Jurkat, Clone E6-1 (cell line): ENCODE measurements around the gene PTGER3. TPM values are rescaled to one million over a fixed set of nuclear protein-coding genes. Genes with fewer than 3 reads are reported as not detected.

Experiments
- DNase-seq: peaks from one replicate; pipeline ENCODE4 v3.0.0-alpha.2; 2011; ENCODE audit warnings: low read depth, low spot score
- H3K4me3 ChIP-seq: 2 replicates; pipeline ENCODE4 v1.5.1; 2011; ENCODE audit warnings: mild to moderate bottlenecking, low read length, control low read depth, moderate library complexity
- polyA plus RNA-seq: library from polyadenylated mRNA; unstranded; fragments of >200 nt; gene quantifications from one replicate; pipeline ENCODE4 v1.2.1, GENCODE V29; 2012; ENCODE audit warnings: missing spikeins; ENCODE audit not compliant: insufficient read length, insufficient read depth

PTGER3 gene
- polyA plus RNA-seq: 0.41 TPM

DNA sequence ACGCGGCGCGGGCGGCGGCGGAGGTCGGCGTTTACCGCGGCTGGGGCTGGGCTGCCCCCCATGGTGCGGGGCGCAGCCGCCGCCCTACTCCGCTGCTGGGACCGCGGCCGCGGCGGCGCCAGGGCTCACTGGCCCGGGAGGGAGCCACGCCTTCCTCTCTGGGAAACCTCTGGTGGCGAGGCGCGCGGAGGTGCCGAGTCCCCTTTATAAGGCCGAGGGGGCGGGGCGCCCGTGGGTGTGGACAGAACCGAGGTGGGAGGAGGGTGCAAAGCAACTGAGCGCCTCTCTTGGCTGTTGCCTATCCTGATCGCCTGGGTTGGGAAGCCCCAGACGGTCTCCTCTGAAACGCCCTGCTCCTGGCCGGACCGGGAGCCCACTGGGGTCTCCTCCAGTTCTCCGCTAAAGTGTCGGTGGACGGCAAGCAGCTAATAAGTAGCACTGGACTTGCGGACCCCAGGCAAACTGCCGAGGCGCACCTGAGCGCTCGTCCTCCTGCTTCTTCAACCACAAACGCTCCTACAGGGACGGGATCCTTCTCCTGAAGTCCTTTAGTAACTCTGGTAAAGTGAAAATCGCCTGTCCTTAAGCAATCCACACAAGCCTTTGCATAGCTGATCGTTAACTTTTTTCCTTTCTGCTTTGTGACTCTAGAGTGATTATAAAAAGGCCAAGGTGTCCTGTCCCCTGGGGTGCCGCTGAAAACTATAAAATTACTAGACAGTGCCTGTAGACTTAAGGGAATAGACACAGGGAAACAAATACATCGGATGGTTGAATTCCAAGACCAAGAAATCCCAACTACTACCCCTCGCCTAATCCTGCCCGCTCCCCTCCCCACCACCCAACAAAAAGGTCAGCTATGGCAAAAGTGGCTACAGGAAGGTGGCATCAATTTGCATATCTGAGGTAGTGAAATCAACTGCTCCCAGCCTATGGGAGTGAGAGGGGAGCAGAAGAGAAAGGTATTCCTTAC, at the start of gene PTGER3:
TSS of gene PTGER3 (minus strand) at position 182 of the 973 bp plus-strand sequence. CDS start 239 bp downstream, outside the sequence.
- no peak for DNase-seq
- H3K4me3 ChIP-seq: peak within 1 kb of the TSS; percentile 44

DNA sequence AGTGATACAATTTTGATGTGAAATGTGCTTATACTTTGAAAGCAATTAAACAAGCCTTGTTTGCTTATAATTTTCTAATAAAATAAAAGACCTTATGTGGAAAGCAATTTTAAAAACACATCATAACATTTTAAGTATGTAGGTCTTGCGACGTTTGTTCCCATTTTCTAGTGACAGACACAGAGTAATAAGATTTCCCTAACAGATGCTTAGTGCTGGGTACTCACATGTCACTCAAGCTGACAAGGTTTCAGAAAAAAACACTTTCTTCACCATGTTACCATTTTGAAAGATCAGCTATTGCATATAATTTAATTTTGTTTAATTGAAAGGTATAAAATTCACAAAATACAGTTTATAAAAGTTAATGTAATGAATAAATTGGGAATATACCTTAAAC, 47.3 kb upstream of the PTGER3 start:
- no peak overlapping the region for H3K4me3 ChIP-seq
- DNase-seq: no peak

DNA sequence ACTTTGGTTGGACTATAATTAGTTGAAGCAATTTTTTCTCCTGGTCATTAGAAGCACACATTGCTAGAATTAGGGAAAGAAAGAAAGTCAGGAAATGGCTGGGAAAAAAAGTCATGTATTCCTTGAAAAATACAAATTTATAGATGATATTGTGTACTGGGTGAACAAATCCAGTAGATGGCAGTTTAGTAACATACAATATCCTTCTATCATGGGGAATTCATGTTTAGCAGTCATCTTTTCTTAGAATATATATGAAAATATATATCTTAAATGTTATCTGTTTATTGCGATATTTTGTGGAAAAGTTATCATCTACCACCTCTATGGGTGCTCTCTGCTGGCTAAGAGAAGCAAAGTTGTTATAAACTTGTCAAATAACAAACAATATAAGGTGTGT, 46.3 kb upstream of the PTGER3 start:
- no peak for DNase-seq

DNA sequence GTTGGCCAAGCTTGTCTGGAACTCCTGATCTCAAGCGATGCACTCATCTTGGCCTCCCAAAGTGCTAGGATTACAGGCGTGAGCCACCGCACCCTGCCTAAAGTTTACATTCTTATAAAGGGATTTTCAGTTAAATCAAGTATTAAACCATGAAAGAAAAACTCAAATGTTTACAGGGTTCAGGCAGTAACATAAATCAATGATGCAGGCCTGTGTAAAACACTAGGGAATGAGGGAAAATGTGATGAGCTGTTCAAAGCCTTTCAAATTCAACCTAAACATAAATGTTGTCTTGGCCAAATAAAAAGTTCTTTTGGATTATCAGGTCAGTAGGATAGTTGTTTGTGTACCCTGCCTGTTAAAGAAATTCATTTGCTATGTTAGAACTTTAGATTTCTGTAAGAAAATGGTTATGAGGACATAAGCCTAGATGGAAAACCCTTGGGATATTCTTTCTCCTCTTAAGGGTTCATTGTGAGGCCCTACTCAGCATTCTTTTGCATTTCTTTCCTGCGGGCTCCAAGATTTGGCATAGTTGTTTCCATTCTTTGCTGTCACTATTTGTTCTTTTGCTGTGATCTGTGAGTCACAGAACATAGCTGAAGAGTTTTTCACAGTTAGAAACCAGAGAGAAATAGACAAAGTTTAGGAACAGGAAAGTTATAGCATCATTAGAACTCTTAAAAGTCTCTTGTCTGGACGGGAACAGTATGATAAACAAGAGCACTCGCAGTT, 42.1 kb upstream of the PTGER3 start:
- H3K4me3 ChIP-seq: no peak overlapping the region
- DNase-seq: no peak

More for the DNA sequence above, 46.3 kb upstream of the PTGER3 start:
- no peak overlapping the region for H3K4me3 ChIP-seq

DNA sequence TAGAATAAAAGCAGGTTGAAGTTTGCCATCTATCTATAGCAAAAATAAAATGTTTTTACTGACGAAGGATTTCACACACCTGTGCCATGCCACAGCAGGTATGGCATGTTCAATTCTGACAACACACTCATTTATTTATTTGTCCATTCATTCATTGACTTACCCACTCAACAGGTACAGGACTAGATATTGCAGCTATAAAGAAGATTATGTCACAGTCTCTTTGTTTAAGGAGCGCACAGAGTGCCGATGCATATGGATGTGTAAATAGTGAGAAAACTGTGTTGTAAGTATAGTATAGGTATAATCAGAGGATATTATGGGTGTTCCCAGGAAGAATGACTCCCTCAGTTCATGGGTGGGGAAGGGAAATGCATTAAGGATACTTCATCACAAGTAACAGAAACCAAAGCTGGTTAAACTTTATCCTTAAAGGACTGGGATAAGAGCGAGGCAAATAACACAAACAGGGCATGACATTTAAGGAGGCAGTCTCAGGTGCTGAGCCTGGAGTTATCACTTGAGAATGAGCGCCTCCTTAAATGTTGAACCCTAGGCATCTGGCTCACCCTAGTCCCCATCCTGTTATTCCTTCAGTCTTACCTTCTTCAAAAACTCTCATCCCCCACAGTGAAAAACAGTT, 41.1 kb upstream of the PTGER3 start:
- DNase-seq: no peak
- no peak overlapping the region for H3K4me3 ChIP-seq

GRCh38 chr1:71087713-71088112, 40.1 kb upstream of the PTGER3 start:
- no peak overlapping the region for H3K4me3 ChIP-seq
- DNase-seq: no peak

- DNase-seq: no peak
- no peak overlapping the region for H3K4me3 ChIP-seq
Observed at GRCh38 chr1:71087060-71087459, 39.4 kb upstream of the PTGER3 start.

- DNase-seq: no peak
- no peak overlapping the region for H3K4me3 ChIP-seq
Observed at GRCh38 chr1:71086331-71086730, 38.7 kb upstream of the PTGER3 start.

DNA sequence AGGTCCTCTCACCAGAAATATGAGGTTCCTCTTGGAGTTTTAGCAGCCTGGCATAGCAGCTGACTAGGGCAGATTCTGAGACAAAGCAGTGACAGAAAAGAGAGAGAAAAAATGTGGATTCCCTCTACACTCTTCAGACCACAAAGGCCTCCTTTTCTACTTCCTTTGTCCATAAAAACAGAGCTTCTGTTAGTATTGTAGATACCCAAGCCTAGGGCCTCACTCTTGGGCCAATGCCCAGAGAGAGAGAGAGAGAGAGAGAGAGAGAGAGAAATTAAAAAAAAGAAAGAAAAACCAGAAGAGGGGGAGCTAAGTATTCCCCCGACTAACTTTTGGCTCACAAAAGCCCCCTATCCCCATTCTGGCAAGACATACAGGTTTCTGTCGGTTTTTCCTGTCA, 35.7 kb upstream of the PTGER3 start:
- DNase-seq: no peak
- H3K4me3 ChIP-seq: no peak overlapping the region

- peak overlapping the region; percentile 93 for H3K4me3 ChIP-seq
- DNase-seq: no peak
Observed at GRCh38 chr1:71081697-71082080, 34.1 kb upstream of the PTGER3 start.

GRCh38 chr1:71080739-71081696, 33.4 kb upstream of the PTGER3 start, which contains the start of gene ZRANB2:
Gene ZRANB2, minus strand, starts transcription at chr1:71081035. Its CDS starts 40 bp downstream, at chr1:71080995.
- DNase-seq: peak; percentile 96
- H3K4me3 ChIP-seq: peak within 1 kb of the TSS; percentile 93

DNA sequence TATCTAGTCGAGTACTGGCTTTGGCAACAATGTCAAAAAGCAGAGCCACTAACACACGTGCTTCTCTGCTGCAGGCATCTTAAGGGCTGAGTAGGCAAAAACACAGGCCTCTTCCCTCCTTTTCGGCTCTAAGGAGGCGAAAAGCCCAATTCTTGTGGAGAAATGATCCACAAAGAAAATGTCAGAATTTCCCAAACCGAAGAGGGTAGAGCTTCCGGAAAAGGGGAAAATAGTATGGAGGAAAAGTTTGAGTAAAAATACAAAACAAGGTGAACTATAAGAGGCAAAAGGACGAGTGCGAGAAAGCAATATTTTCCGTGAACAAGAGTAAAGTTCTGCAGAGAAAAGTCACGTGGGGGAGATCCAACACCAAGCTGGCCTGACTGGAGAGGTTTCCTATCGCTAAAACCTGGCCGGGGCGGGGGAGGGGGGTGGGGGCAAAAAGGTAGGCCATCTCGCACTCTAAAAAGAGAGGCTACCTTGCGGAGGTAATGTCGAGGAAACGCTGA, 32.7 kb upstream of the PTGER3 start:
- H3K4me3 ChIP-seq: peak overlapping the region; percentile 93
- peak; percentile 21 for DNase-seq

DNA sequence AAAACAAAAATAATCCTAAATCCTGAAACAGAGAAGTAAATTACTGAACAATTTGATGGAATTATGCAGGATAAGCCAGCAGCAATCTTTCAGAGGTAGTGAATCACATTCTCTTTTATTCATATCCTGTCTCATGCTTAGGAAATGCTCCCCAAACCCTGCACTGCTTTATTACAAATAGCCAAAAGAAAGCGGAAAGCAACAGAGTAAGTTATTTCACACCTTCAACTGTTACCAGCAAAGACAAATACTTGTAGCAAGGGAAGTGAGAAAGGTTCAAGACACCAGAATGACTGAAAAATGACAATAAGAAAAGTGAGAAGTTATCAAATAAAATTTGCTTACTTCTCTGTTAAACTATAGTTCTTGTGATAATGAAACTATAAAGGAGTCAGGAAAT, 27.1 kb upstream of the PTGER3 start:
- DNase-seq: no peak
- no peak overlapping the region for H3K4me3 ChIP-seq

GRCh38 chr1:71072273-71072672, 24.7 kb upstream of the PTGER3 start:
- no peak for DNase-seq
- no peak overlapping the region for H3K4me3 ChIP-seq

DNA sequence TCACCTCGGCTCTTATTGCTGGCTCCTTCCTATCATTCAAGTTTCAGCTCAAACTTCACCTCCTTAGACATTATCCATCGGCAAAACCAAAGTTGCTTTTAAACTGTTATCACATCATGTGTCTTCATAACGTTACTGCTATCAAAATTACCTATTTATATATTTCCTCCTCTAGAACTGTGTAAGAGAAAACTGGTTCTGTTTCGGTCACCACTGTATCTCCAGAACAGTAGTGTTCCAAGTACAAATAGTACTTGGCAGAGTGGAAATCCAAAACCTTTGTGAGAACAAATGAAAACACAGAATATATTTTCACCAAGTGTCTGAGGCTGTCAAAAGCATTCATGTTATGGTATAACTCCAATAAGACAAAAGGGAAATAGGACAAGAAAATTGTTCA, 24.1 kb upstream of the PTGER3 start:
- H3K4me3 ChIP-seq: no peak overlapping the region
- DNase-seq: no peak

- peak; percentile 45 for DNase-seq
- no peak overlapping the region for H3K4me3 ChIP-seq
Observed at GRCh38 chr1:71068325-71069240, 21.0 kb upstream of the PTGER3 start.

DNA sequence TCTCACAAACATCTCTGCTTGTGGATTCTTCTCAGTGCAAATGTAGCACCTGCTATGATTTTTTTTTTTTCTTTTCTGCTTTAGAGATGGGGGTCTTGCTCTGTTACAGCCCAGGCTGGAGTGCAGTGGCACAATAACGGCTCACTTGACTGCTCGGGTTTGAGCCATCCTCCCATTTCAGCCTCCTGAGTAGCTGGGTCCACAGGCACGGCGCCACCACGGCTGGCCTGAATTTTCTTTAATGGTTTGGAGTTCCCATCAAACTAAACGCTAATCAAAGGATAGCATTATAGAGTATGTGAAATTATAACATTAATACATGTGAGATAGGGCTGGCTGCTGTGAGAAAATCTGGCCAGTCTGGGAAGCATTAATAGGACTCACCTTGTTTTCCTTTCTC, 7.2 kb upstream of the PTGER3 start:
- no peak for DNase-seq
- H3K4me3 ChIP-seq: no peak overlapping the region
